Measurements from ENCODE around the gene BIRC3. TPM values are rescaled to one million over a fixed set of nuclear protein-coding genes. Genes with fewer than 3 reads are reported as not detected.

The BIRC3 gene
- total RNA-seq, 1 experiment from 2014 or later: 4.7 TPM

GRCh38 chr11:102317768-102318103, 452 bp downstream of the BIRC3 start:
- ChIA-PET POLR2A (no interaction called here), RAD21 (ENCODE audit: low non-redundant PET in 1 of 2, low total read pairs in 2 of 2, uncharacterized antibody in 2 of 2, unreplicated experiment in 2 of 2) (no interaction called here), CTCF (interaction anchor here (1.2 kb wide), 1 partner anchor 24 kb away, joined by 4 read pairs; no protein-coding TSS in a partner anchor)
- H3K4me2 ChIP-seq (ENCODE audit: low read length): peak overlapping the region; percentile 91
- DNase-seq (ENCODE audit: low read depth, low spot score) (no peak), ATAC-seq (peak; percentile 9)
- BruUV-seq (replicated peaks): TSS peak; percentile 78
- no peaks in the 10 kb centered on the region for H3K79me2 ChIP-seq (ENCODE audit: insufficient read depth, low read length)
- no peaks in the 10 kb centered on the region for H3K9me2 ChIP-seq (ENCODE audit: insufficient read depth)
- TF ChIP-seq FOSL1 (IDR thresholded peaks at IDR 0.05; ENCODE audit: low read depth) (no peak; the same call in 1 of the 2 replicates), ZBTB33 (IDR thresholded peaks at IDR 0.05; ENCODE audit: extremely low read depth, insufficient replicate concordance, low read length) (no peak), EGR1 (IDR thresholded peaks at IDR 0.05; ENCODE audit: low read depth) (no peak), EZH2 (IDR thresholded peaks at IDR 0.05) (no peak), REST (IDR thresholded peaks at IDR 0.05; ENCODE audit: low read depth) (no peak), SP1 (IDR thresholded peaks at IDR 0.05; ENCODE audit: low read depth) (no peak), JUND (IDR thresholded peaks at IDR 0.05) (no peak), ZNF274 (IDR thresholded peaks at IDR 0.05; ENCODE audit: low read depth, low read length) (no peak), ATF3 (IDR thresholded peaks at IDR 0.05) (no peak), RAD21 (IDR thresholded peaks at IDR 0.05; ENCODE audit: low read depth) (no peak), CEBPB (IDR thresholded peaks at IDR 0.05; ENCODE audit: low read depth) (no peak), EZH2phosphoT487 (IDR thresholded peaks at IDR 0.05; ENCODE audit: borderline replicate concordance) (no peak)
- no peaks in the 10 kb centered on the region for H3K9me3 ChIP-seq (ENCODE audit: control insufficient read depth in 1 of 2, insufficient read depth in 1 of 2, low read depth in 1 of 2, low read length in 2 of 2)
- no peaks in the 10 kb centered on the region for H3K36me3 ChIP-seq (ENCODE audit: control insufficient read depth in 1 of 2, insufficient read depth in 2 of 2, low read length in 2 of 2)
- H4K20me1 ChIP-seq (ENCODE audit: insufficient read depth): no peaks in the 10 kb centered on the region
- peak overlapping the region; percentile 72 for H3K9ac ChIP-seq (ENCODE audit: low read length)
- H2AFZ ChIP-seq (ENCODE audit: low read depth, low read length, poor library complexity, severe bottlenecking): peak overlapping the region; percentile 89
- H3K27ac ChIP-seq (ENCODE audit: low read depth, low read length): no peak overlapping the region
- peaks cover 7 to 36% of the 10 kb centered on the region in 2 experiments for H3K4me1 ChIP-seq (ENCODE audit: control insufficient read depth in 1 of 2, insufficient read depth in 2 of 2, low read length in 2 of 2)
- H3K4me3 ChIP-seq (replicated peaks in 1 of 2; ENCODE audit: low read depth in 1 of 2, low read length in 2 of 2): peak overlapping the region; percentile 46 to 61
- H3K27me3 ChIP-seq (ENCODE audit: insufficient read depth, low read length): no peaks in the 10 kb centered on the region
- intact Hi-C loops (cut with micrococcal nuclease): no loop called here
